ENCODE data around the gene LAMTOR1.

GRCh38 chr11:72123117-72123653, 20.1 kb upstream of the LAMTOR1 start:
- no peak for TF ChIP-seq EZH2 (IDR thresholded peaks at IDR 0.05; ENCODE audit: insufficient read depth, low read length)
- no peak for TF ChIP-seq CTCF (IDR thresholded peaks at IDR 0.05; ENCODE audit: insufficient read depth, low read depth, low read length)
